H9 (cell line): ENCODE data around the gene RAP1GAP2. TPM values are rescaled to one million over a fixed set of nuclear protein-coding genes. Genes with fewer than 3 reads are reported as not detected.
"Not testable (repeated sequence)": the region's sequence is repeated elsewhere in the genome, so short reads cannot be mapped to it uniquely, and the experiment has no call there.

Experiments
- DNase-seq: peaks from one replicate; pipeline ENCODE4 v3.0.0-alpha.2; 2017
- H2AFZ ChIP-seq: one replicate; pipeline ENCODE4 v1.6.1; 2013; ENCODE audit warnings: mild to moderate bottlenecking, low read length, control low read depth, moderate library complexity
- H2AK5ac ChIP-seq: 2 replicates; pipeline ENCODE4 v1.6.1; 2013; ENCODE audit warnings: low read length, control low read depth, mixed read lengths; ENCODE audit not compliant: insufficient read length
- H2BK120ac ChIP-seq: one replicate; pipeline ENCODE4 v1.6.1; 2013; ENCODE audit warnings: low read depth, mild to moderate bottlenecking, low read length, control low read depth, inconsistent platforms; ENCODE audit not compliant: poor library complexity, severe bottlenecking
- H2BK12ac ChIP-seq: 2 replicates; pipeline ENCODE4 v1.6.1; 2013; ENCODE audit warnings: low read length, control low read depth, mixed read lengths, low read depth; ENCODE audit not compliant: insufficient read length
- H2BK15ac ChIP-seq: 2 replicates; pipeline ENCODE4 v1.6.1; 2013; ENCODE audit warnings: low read depth, low read length, control low read depth
- H2BK20ac ChIP-seq: one replicate; pipeline ENCODE4 v1.6.1; 2013; ENCODE audit warnings: low read depth, mild to moderate bottlenecking, low read length, control low read depth, inconsistent platforms; ENCODE audit not compliant: poor library complexity, severe bottlenecking
- H2BK5ac ChIP-seq: 2 replicates; pipeline ENCODE4 v1.6.1; 2013; ENCODE audit warnings: low read length, control low read depth, mixed read lengths; ENCODE audit not compliant: insufficient read length
- H3K14ac ChIP-seq: 2 replicates; pipeline ENCODE4 v1.6.1; 2013; ENCODE audit warnings: low read length, control low read depth; ENCODE audit not compliant: insufficient read depth
- H3K18ac ChIP-seq: 2 replicates; pipeline ENCODE4 v1.6.1; 2013; ENCODE audit warnings: low read depth, mild to moderate bottlenecking, mixed read lengths, low read length, control low read depth; ENCODE audit not compliant: insufficient read length
- H3K23ac ChIP-seq: 2 replicates; pipeline ENCODE4 v1.6.1; 2013; ENCODE audit warnings: low read length, control low read depth, mixed read lengths, low read depth; ENCODE audit not compliant: insufficient read length
- H3K23me2 ChIP-seq: 2 replicates; pipeline ENCODE4 v1.6.1; 2013; ENCODE audit warnings: low read depth, mild to moderate bottlenecking, mixed read lengths, low read length, control low read depth; ENCODE audit not compliant: insufficient read length, poor library complexity, severe bottlenecking
- H3K27ac ChIP-seq: 2 replicates; pipeline ENCODE4 v1.5.1; 2013; ENCODE audit warnings: low read length, control low read depth, mixed read lengths, low read depth; ENCODE audit not compliant: insufficient read length
- H3K27me3 ChIP-seq: 2 replicates; pipeline ENCODE4 v1.6.1; 2013; ENCODE audit warnings: low read length, control low read depth, inconsistent platforms; ENCODE audit not compliant: insufficient read depth
- H3K4ac ChIP-seq: 2 replicates; pipeline ENCODE4 v1.6.1; 2013; ENCODE audit warnings: low read depth, mild to moderate bottlenecking, control low read depth, inconsistent platforms, low read length, moderate library complexity
- H3K4me1 ChIP-seq: 2 replicates; pipeline ENCODE4 v1.6.1; 2013; ENCODE audit warnings: low read length, control low read depth, inconsistent platforms; ENCODE audit not compliant: insufficient read depth
- H3K4me2 ChIP-seq: 2 replicates; pipeline ENCODE4 v1.6.1; 2013; ENCODE audit warnings: low read length, control low read depth, mixed read lengths; ENCODE audit not compliant: insufficient read length, insufficient read depth
- H3K56ac ChIP-seq: 2 replicates; pipeline ENCODE4 v1.6.1; 2013; ENCODE audit warnings: low read depth, mild to moderate bottlenecking, mixed read lengths, low read length, control low read depth; ENCODE audit not compliant: insufficient read length
- H3K79me1 ChIP-seq: 2 replicates; pipeline ENCODE4 v1.6.1; 2013; ENCODE audit warnings: low read depth, mild to moderate bottlenecking, moderate library complexity, low read length, control low read depth, inconsistent platforms; ENCODE audit not compliant: insufficient read depth, poor library complexity, severe bottlenecking
- H3K79me2 ChIP-seq: 2 replicates; pipeline ENCODE4 v1.6.1; 2013; ENCODE audit warnings: low read length, control low read depth, inconsistent platforms; ENCODE audit not compliant: insufficient read depth
- H3K9ac ChIP-seq: 2 replicates; pipeline ENCODE4 v1.6.1; 2013; ENCODE audit warnings: low read length, control low read depth, mixed read lengths; ENCODE audit not compliant: insufficient read length; ENCODE audit errors: extremely low read depth
- H3K9me3 ChIP-seq: one replicate; pipeline ENCODE4 v1.6.1; 2013; ENCODE audit warnings: low read depth, low read length, inconsistent platforms; ENCODE audit not compliant: control insufficient read depth
- H3T11ph ChIP-seq: one replicate; pipeline ENCODE4 v1.6.1; 2013; ENCODE audit warnings: mild to moderate bottlenecking, low read length, control low read depth, inconsistent platforms
- H4K20me1 ChIP-seq: one replicate; pipeline ENCODE4 v1.6.1; 2013; ENCODE audit not compliant: control insufficient read depth, insufficient read length, insufficient read depth
- H4K5ac ChIP-seq: 2 replicates; pipeline ENCODE4 v1.6.1; 2013; ENCODE audit warnings: low read depth, mild to moderate bottlenecking, mixed read lengths, low read length, control low read depth; ENCODE audit not compliant: insufficient read length
- H4K8ac ChIP-seq: replicated peaks from 2 replicates; pipeline ENCODE4 v1.6.1; 2013; ENCODE audit warnings: low read length, control low read depth, mixed read lengths, low read depth; ENCODE audit not compliant: insufficient read length
- H4K91ac ChIP-seq: 2 replicates; pipeline ENCODE4 v1.6.1; 2013; ENCODE audit warnings: low read depth, mild to moderate bottlenecking, moderate library complexity, mixed read lengths, low read length, control low read depth; ENCODE audit not compliant: insufficient read length
- H3K27ac Mint-ChIP-seq, 3 experiments: 2 replicates in 2 of 3; 3 replicates in 1 of 3; pipeline ENCODE4 v1.8.0; 2020 to 2021; ENCODE audit warnings: mixed read lengths in 3 of 3, mild to moderate bottlenecking in 1 of 3, moderate library complexity in 1 of 3
- H3K27me3 Mint-ChIP-seq: 2 replicates; pipeline ENCODE4 v1.8.0; 2021; ENCODE audit warnings: low read depth, mild to moderate bottlenecking, moderate library complexity, mixed read lengths
- H3K36me3 Mint-ChIP-seq, 3 experiments: 2 replicates in 2 of 3; 3 replicates in 1 of 3; pipeline ENCODE4 v1.8.0; 2020 to 2021; ENCODE audit warnings: low read depth in 3 of 3, mixed read lengths in 3 of 3; ENCODE audit not compliant: insufficient read depth in 1 of 3
- H3K4me1 Mint-ChIP-seq, 2 experiments: 2 replicates each; pipeline ENCODE4 v1.8.0; 2020; ENCODE audit warnings: mixed read lengths in 2 of 2
- H3K4me3 Mint-ChIP-seq, 2 experiments: 2 replicates in 1 of 2; 3 replicates in 1 of 2; pipeline ENCODE4 v1.8.0; 2020 to 2021; ENCODE audit warnings: mild to moderate bottlenecking in 2 of 2, mixed read lengths in 2 of 2, moderate library complexity in 1 of 2
- H3K9me3 Mint-ChIP-seq, 2 experiments: 2 replicates in 1 of 2; 3 replicates in 1 of 2; pipeline ENCODE4 v1.8.0; 2020; ENCODE audit warnings: mild to moderate bottlenecking in 2 of 2, mixed read lengths in 2 of 2, moderate library complexity in 1 of 2
- WGBS: extraction: QIAGEN DNeasy Blood & Tissue Kit; methylation state at CpG from one replicate; pipeline ENCODE4 v1.1.7; 2013; ENCODE audit warnings: missing lambda C conversion rate, low lambda C conversion rate, mixed read lengths; ENCODE audit not compliant: insufficient read length; ENCODE audit errors: extremely low coverage; 5-methylcytosine and 5-hydroxymethylcytosine counted together
- total RNA-seq: library from RNA; stranded (reverse); gene quantifications from 2 replicates; pipeline ENCODE4 v1.2.1, GENCODE V29; 2021
- TF ChIP-seq, protein P1 (sequence below): fragments of 200-600 bp; sonication (generic); conservative IDR thresholded peaks from 3 replicates; pipeline ENCODE4 v1.8.0; 2021; ENCODE audit warnings: antibody characterized with exemption, mild to moderate bottlenecking

RAP1GAP2 gene
- total RNA-seq, 1 experiment from 2014 or later: 33.8 TPM

DNA sequence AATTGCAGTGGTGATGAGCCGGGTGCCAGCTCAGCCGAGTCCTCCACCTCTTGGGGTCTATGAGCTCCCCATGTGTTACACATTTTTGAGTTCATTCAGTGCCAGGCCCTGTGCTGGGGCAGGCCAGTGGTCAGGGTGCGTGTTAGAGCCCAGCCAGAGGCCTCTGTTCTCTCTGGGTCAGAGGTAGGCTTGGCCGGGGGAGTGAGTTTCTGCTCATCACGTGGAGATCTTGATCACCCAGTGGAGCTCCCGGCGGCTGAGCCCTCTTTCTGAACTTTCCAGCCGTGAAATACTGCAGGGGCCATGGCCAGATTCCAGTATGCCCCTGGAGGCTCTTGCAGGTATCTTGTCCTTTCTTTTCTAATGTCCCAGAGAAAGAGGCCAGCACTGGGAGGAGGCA lies 93.0 kb downstream of the RAP1GAP2 start:
- no peaks in the 10 kb centered on the region for H3K79me1 ChIP-seq
- Mint-ChIP-seq H3K27me3 (no peaks in the 10 kb centered on the region; the same call in 1 of the 2 replicates), H3K36me3 (peaks cover 0 to 8% (median 0%) of the 10 kb centered on the region in 3 experiments; a peak in 3 of 7 replicates), H3K4me3 (no peak overlapping the region), H3K4me1 (peaks cover 31 to 34% of the 10 kb centered on the region in 2 experiments), H3K9me3 (no peaks in the 10 kb centered on the region), H3K27ac (peak overlapping the region in 2 of 3 experiments; percentile 13 to 75; a peak in 1 of 7 replicates)
- H3K14ac ChIP-seq: no peak overlapping the region
- no peaks in the 10 kb centered on the region; the same call in 1 of the 2 replicates for H3K4me1 ChIP-seq
- H4K8ac ChIP-seq: no peak overlapping the region
- peaks cover 6% of the 10 kb centered on the region; the same call in 1 of the 2 replicates for H3K79me2 ChIP-seq
- H3K9ac ChIP-seq: no peak overlapping the region
- no CpG with 5 or more reads among the region's 8 CpGs for WGBS
- H3T11ph ChIP-seq: no peak overlapping the region
- H2BK120ac ChIP-seq: no peak overlapping the region
- no peak overlapping the region for H3K4me2 ChIP-seq
- H2BK20ac ChIP-seq: no peak overlapping the region
- no peak overlapping the region for H2AFZ ChIP-seq
- H3K9me3 ChIP-seq: no peaks in the 10 kb centered on the region
- no peaks in the 10 kb centered on the region for H3K23me2 ChIP-seq
- H3K56ac ChIP-seq: no peak overlapping the region
- no peak overlapping the region for H2BK5ac ChIP-seq
- H4K5ac ChIP-seq: no peak overlapping the region
- H3K27ac ChIP-seq: no peak overlapping the region
- TF ChIP-seq, protein P1, sequence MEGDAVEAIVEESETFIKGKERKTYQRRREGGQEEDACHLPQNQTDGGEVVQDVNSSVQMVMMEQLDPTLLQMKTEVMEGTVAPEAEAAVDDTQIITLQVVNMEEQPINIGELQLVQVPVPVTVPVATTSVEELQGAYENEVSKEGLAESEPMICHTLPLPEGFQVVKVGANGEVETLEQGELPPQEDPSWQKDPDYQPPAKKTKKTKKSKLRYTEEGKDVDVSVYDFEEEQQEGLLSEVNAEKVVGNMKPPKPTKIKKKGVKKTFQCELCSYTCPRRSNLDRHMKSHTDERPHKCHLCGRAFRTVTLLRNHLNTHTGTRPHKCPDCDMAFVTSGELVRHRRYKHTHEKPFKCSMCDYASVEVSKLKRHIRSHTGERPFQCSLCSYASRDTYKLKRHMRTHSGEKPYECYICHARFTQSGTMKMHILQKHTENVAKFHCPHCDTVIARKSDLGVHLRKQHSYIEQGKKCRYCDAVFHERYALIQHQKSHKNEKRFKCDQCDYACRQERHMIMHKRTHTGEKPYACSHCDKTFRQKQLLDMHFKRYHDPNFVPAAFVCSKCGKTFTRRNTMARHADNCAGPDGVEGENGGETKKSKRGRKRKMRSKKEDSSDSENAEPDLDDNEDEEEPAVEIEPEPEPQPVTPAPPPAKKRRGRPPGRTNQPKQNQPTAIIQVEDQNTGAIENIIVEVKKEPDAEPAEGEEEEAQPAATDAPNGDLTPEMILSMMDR: no peak
- no peak overlapping the region for H2BK12ac ChIP-seq
- H3K18ac ChIP-seq: no peak overlapping the region
- H3K23ac ChIP-seq: no peak overlapping the region
- H4K20me1 ChIP-seq: no peaks in the 10 kb centered on the region
- H3K27me3 ChIP-seq: no peaks in the 10 kb centered on the region
- no peak overlapping the region for H2BK15ac ChIP-seq
- H2AK5ac ChIP-seq: no peak overlapping the region
- DNase-seq: peak; percentile 33
- H4K91ac ChIP-seq: no peak overlapping the region
- H3K4ac ChIP-seq: no peak overlapping the region

DNA sequence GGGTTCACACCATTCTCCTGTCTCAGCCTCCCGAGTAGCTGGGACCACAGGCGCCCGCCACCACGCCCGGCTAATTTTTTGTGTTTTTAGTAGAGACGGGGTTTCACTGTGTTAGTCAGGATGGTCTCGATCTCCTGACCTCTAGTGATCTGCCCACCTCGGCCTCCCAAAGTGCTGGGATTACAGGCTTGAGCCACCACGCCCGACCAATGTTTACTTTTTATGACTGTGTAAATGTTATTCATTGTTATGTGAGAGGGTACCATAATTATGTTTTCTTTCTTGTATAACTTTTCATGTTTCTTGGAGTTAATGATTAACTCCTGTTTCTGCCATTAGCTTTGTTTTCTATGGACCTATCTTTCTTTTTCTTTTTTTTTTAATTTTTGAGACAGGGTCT lies 94.5 kb downstream of the RAP1GAP2 start:
- H3K9me3 Mint-ChIP-seq, H3K79me1 ChIP-seq, H3K23ac ChIP-seq, H3K56ac ChIP-seq, H2BK15ac ChIP-seq, H3K4me1 ChIP-seq, H2BK120ac ChIP-seq, H3K27me3 Mint-ChIP-seq, H3K4me2 ChIP-seq, H3K4ac ChIP-seq, H3K79me2 ChIP-seq, H3K4me3 Mint-ChIP-seq, H4K20me1 ChIP-seq, H3T11ph ChIP-seq, H3K9ac ChIP-seq, H4K91ac ChIP-seq, H4K8ac ChIP-seq, H3K14ac ChIP-seq, H3K9me3 ChIP-seq, H2BK5ac ChIP-seq, H3K18ac ChIP-seq, H2BK20ac ChIP-seq, H2AFZ ChIP-seq, DNase-seq, H2BK12ac ChIP-seq, H3K27ac ChIP-seq, H3K36me3 Mint-ChIP-seq, H2AK5ac ChIP-seq, H3K27me3 ChIP-seq, H4K5ac ChIP-seq, H3K23me2 ChIP-seq: not testable (repeated sequence)
- no CpG with 5 or more reads among the region's 10 CpGs for WGBS
- H3K27ac Mint-ChIP-seq: peak overlapping the region in 1 of 3 experiments; percentile 92; a peak in 1 of 7 replicates
- peaks cover 27 to 33% of the 10 kb centered on the region in 2 experiments for H3K4me1 Mint-ChIP-seq
